B cell (primary cell): ENCODE data around the gene DKK2.

ENCODE experiments used
- CTCF ChIP-seq: fragments of 200-600 bp; IDR thresholded peaks from one replicate; pipeline ENCODE4 v1.8.0; 2022; ENCODE audit warnings: antibody characterized with exemption, mild to moderate bottlenecking
- EZH2 ChIP-seq: IDR thresholded peaks from 2 replicates; pipeline ENCODE4 v1.6.1; 2012; ENCODE audit warnings: borderline replicate concordance, low read depth, mild to moderate bottlenecking, moderate library complexity, low read length; ENCODE audit not compliant: insufficient read depth, poor library complexity, severe bottlenecking

- TF ChIP-seq CTCF, result no peak
- TF ChIP-seq EZH2, result no peak
These were observed 30.5 kb upstream of the DKK2 start for GRCh38 chr4:107066621-107067020.
